ENCODE results near the gene CNTD1. TPM values are rescaled to one million over a fixed set of nuclear protein-coding genes. Genes with fewer than 3 reads are reported as not detected.

Gene CNTD1
- total RNA-seq, 1 experiment from 2014 or later: not detected

DNA sequence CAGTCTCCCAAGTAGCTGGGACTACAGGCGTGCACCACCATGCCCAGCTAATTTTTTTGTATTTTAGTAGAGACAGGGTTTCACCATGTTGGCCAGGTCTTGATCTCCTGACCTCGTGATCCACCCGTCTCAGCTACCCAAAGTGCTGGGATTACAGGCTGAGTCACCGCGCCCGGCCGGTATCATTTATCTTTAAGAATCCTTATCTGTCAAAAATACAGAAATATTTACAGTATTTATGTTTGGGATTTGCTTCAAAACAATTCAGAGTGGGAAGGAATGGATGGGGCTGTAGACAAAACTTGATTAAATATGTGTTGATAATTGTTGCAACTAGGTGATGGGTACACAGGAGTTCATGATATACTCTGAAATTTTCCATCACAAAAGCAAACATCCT is 22.5 kb downstream of the CNTD1 start:
- Histone ChIP-seq H3F3A (ENCODE audit: insufficient read depth, low read depth) (peaks cover 10% of the 10 kb centered on the region), H3K79me2 (ENCODE audit: low read depth) (peaks cover 16% of the 10 kb centered on the region), H3K4me3 (no peak overlapping the region), H3K27ac (no peak overlapping the region), H3K9me3 (ENCODE audit: insufficient read depth, low read depth) (no peaks in the 10 kb centered on the region), H3K9me2 (ENCODE audit: insufficient read depth) (no peaks in the 10 kb centered on the region), H2AFZ (no peak overlapping the region), H3K36me3 (ENCODE audit: low read depth) (peaks cover 27% of the 10 kb centered on the region), H4K20me1 (ENCODE audit: insufficient read depth) (no peaks in the 10 kb centered on the region), H3K4me1 (replicated peaks; ENCODE audit: insufficient read depth) (peaks cover 10% of the 10 kb centered on the region), H3K4me2 (no peak overlapping the region), H3K27me3 (ENCODE audit: insufficient read depth, low read depth) (no peaks in the 10 kb centered on the region)
- DNase-seq: no peak
- ChIA-PET CTCF (no interaction called here), POLR2A (ENCODE audit: unreplicated experiment) (no interaction called here)
- intact Hi-C loops (cut with micrococcal nuclease; ENCODE audit: unreplicated experiment): loop anchor here (5.0 kb wide), 2 partner anchors 99 to 244 kb away; partner anchors contain the start of gene PSMC3IP
- TF ChIP-seq, protein P1, sequence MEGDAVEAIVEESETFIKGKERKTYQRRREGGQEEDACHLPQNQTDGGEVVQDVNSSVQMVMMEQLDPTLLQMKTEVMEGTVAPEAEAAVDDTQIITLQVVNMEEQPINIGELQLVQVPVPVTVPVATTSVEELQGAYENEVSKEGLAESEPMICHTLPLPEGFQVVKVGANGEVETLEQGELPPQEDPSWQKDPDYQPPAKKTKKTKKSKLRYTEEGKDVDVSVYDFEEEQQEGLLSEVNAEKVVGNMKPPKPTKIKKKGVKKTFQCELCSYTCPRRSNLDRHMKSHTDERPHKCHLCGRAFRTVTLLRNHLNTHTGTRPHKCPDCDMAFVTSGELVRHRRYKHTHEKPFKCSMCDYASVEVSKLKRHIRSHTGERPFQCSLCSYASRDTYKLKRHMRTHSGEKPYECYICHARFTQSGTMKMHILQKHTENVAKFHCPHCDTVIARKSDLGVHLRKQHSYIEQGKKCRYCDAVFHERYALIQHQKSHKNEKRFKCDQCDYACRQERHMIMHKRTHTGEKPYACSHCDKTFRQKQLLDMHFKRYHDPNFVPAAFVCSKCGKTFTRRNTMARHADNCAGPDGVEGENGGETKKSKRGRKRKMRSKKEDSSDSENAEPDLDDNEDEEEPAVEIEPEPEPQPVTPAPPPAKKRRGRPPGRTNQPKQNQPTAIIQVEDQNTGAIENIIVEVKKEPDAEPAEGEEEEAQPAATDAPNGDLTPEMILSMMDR (conservative IDR thresholded peaks at IDR 0.05): no peak
- TF ChIP-seq EZH2 (IDR thresholded peaks at IDR 0.05; ENCODE audit: low read depth): no peak
- BruUV-seq (replicated peaks): no TSS peak

GRCh38 chr17:42827472-42827871 is 28.8 kb downstream of the CNTD1 start:
- BruUV-seq (replicated peaks): no TSS peak
- H3K4me2 ChIP-seq: no peak overlapping the region
- no peaks in the 10 kb centered on the region for H3K9me3 ChIP-seq (ENCODE audit: insufficient read depth, low read depth)
- no peak for TF ChIP-seq EZH2 (IDR thresholded peaks at IDR 0.05; ENCODE audit: low read depth)
- TF ChIP-seq, protein P1 (conservative IDR thresholded peaks at IDR 0.05): no peak
- H3K27ac ChIP-seq: no peak overlapping the region
- ChIA-PET CTCF (no interaction called here), POLR2A (ENCODE audit: unreplicated experiment) (no interaction called here)
- no peaks in the 10 kb centered on the region for H3F3A ChIP-seq (ENCODE audit: insufficient read depth, low read depth)
- H2AFZ ChIP-seq: no peak overlapping the region
- intact Hi-C loops (cut with micrococcal nuclease; ENCODE audit: unreplicated experiment): no loop called here
- H3K79me2 ChIP-seq (ENCODE audit: low read depth): peaks cover 21% of the 10 kb centered on the region
- H3K4me1 ChIP-seq (replicated peaks; ENCODE audit: insufficient read depth): peaks cover 17% of the 10 kb centered on the region
- no peaks in the 10 kb centered on the region for H3K36me3 ChIP-seq (ENCODE audit: low read depth)
- DNase-seq: no peak
- H3K27me3 ChIP-seq (ENCODE audit: insufficient read depth, low read depth): 0 out of 2 replicates have a peak, but pooled peaks cover 4% of the 10 kb centered on the region
- H4K20me1 ChIP-seq (ENCODE audit: insufficient read depth): no peaks in the 10 kb centered on the region
- H3K9me2 ChIP-seq (ENCODE audit: insufficient read depth): no peaks in the 10 kb centered on the region
- no peak overlapping the region for H3K4me3 ChIP-seq

DNA sequence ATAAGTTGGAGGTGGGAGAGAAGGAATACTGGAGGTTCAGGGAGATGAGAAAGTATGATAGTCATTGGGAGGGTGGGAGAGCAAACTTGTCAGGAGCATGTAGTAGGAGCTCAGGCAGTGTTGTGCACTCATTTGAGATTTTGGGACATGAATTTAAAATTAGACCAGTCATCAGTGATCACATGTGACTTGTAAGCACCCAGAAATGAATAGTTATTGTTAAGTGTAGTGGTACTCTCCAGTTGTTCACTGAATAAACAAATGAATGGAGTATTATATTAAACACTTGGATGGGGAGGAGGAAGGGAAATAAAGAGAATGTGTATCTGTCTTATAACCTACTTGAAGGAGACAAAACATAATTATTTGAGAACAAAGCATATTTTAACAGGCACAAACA is 32.3 kb downstream of the CNTD1 start:
- Histone ChIP-seq H3K4me1 (replicated peaks; ENCODE audit: insufficient read depth) (peaks cover 16% of the 10 kb centered on the region), H3K27me3 (ENCODE audit: insufficient read depth, low read depth) (0 out of 2 replicates have a peak, but pooled peaks cover 4% of the 10 kb centered on the region), H3F3A (ENCODE audit: insufficient read depth, low read depth) (peaks cover 7% of the 10 kb centered on the region; the same call in 1 of the 2 replicates), H3K36me3 (ENCODE audit: low read depth) (0 out of 2 replicates have a peak, but pooled peaks cover 3% of the 10 kb centered on the region), H3K4me3 (no peak overlapping the region), H2AFZ (no peak overlapping the region), H3K4me2 (no peak overlapping the region), H3K79me2 (ENCODE audit: low read depth) (peaks cover 33% of the 10 kb centered on the region), H3K9me2 (ENCODE audit: insufficient read depth) (no peaks in the 10 kb centered on the region), H3K9me3 (ENCODE audit: insufficient read depth, low read depth) (no peaks in the 10 kb centered on the region), H3K27ac (no peak overlapping the region), H4K20me1 (ENCODE audit: insufficient read depth) (no peaks in the 10 kb centered on the region)
- POLR2A ChIA-PET (ENCODE audit: unreplicated experiment): no interaction called here
- CTCF ChIA-PET: no interaction called here
- no TSS peak for BruUV-seq (replicated peaks)
- intact Hi-C loops (cut with micrococcal nuclease; ENCODE audit: unreplicated experiment): loop anchor here (5.0 kb wide), 1 partner anchor 651 kb away; the partner anchor contains the start of gene DHX8
- TF ChIP-seq, protein P1 (conservative IDR thresholded peaks at IDR 0.05): no peak
- TF ChIP-seq EZH2 (IDR thresholded peaks at IDR 0.05; ENCODE audit: low read depth): no peak
- no peak for DNase-seq

Data from PC-9 (cell line).